ENCODE results near the gene SCIMP.
"Not testable (repeated sequence)": the region's sequence is repeated elsewhere in the genome, so short reads cannot be mapped to it uniquely, and the experiment has no call there.

Gene SCIMP

DNA sequence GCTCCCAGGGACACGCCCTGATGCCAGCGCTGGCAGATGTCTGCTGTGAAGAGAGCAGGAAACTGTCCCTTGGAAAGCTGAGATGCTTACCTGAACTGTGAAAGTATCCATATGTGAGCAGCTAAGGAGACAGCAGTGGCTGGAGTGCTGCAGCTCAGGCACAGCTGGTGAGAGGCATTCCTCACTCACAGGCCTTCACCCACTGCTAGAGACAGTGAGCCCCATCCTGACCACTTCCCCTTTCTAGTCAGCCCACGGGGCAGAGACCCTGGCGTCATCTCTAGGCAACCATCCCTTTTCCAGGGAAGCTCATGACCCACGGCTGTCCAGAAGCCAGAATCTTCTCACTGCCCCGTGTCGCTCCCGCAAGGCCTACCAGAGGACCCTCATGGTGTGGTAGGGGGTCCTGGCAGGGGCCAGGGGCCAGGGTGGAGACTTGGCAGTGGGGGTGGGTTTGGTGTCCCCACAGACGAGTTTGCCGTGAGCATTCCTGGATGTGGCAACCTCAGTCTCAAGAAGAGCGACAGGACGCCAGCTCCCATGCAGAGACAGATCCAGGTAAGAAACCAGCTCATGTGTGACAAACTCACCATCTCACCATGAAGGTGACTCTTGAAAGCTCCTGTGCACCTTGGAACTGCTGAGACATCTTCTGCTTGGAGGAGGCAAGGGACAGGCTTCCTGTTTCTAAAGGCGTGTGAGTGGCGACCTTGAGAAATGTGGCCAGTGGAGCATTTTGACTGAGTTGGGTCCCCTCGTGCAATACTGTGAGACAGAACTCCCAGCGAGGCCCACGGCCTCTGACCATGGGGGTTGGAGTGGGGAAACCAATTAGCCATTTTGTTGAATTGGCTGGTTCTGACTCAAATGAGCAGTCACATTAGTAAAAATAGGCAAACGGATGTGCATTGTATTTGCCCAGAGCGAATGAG is at the start of gene SCIMP:
TSS of gene SCIMP (minus strand) at position 216 of the 932 bp plus-strand sequence. CDS start at position 111, 105 bp downstream.
- DNase-seq = peak; percentile 94

DNA sequence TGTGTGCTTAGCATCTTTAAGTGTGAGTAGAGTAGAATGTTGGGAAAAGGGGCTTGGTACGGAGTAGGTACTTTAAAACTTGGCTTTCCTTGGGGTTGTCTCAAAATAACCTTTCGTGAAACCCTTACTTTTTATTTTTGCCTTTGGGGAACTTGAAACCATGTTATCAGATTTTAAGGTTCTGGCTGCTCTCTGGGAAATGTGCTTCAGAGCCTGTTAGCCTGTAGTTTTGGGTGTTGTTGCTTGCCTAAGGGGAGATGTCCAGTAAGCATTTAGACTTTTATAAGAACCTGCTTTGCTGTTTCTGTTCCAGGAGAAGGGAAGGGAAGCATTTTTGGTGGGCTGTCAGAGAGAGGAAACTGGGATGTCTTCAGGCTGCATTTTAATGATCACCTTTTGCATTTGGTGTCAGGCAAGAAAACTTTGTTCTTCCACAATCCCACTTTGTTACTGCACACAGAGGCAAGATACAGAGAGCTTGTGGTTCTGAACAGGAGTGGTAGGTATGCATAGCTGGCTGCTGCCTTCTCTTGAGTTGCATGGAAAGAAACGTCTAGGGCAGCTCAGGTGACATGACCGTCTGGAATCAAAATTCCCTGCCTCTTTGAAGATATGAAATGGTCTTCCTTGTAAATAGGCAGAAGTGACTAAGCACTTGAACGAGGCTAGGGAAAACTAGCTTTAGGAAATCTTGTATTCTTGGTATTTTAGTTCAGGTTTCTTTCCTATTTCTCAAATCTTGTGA is 49.1 kb upstream of the SCIMP start:
- no peak for DNase-seq

DNA sequence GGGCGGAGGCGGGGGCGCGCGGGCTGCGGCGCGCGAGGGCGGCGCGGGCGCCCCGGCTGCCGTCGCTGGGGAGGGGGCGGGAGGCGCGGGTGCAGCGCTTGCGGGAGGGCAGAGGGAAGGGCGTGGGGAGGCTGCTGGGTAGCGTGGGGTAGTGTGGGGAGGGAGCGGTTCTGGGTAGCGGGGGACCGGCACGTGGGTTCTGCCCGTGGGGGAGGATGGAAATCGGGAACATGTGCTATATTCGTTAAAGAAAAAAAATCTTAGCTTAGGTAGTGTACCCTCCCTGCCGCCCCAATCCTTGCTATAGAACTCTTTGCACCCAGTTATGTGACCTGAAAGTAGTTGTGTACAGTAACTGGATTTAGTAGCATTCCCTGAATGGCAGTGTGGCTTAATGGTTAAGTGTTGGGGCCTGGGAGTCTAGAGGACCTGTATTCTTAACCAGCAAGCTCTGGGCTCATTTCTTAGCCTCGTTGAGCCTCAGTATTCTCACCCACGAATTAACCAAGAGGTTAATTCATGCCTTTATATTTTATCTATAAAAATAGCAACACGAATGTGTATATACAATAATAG is 48.1 kb upstream of the SCIMP start:
- DNase-seq = peak; percentile 7

DNA sequence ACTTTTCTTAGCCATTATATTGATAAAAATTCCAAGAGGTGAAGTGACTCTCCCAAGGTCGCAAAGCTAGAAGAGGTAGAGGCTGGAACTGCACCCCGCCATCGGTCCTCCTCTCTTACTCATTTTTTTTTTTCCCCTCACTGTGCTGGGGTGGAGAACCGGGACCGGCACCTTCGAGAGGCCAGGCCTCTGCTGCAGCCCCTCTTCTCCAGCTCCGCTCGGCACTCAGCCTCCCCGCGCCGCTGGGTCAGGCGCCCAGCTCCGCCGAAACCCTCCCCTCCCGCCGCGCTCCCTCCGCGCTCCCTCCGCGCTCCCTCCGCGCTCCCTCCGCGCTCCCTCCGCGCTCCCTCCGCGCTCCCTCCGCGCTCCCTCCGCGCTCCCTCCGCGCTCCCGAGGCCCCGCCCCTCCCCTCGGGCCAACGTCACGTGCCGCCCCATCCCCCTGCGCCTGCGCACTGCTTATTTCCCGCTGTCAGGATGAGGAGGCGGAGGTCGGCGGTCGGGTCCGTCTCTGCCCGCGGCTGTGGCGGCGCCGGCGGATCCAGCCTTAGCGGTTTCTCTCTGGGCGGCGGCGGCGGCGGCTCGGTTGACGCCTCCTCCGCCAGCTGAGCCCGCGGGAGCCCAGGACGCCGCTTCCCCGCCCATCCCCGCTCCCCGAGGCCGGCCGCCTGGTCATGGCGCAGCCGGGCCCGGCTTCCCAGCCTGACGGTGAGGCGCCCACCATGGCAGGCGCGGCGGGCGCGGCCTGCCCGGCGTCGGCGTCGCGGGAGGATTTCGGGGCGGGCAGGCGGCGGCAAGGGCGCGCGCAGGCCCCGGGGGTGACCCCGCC is 47.4 kb upstream of the SCIMP start, which contains the start of gene RABEP1:
TSS of gene RABEP1 (plus strand) at position 471 of the 828 bp plus-strand sequence. CDS start at position 674, 203 bp downstream.
- DNase-seq = peak; percentile 89

DNA sequence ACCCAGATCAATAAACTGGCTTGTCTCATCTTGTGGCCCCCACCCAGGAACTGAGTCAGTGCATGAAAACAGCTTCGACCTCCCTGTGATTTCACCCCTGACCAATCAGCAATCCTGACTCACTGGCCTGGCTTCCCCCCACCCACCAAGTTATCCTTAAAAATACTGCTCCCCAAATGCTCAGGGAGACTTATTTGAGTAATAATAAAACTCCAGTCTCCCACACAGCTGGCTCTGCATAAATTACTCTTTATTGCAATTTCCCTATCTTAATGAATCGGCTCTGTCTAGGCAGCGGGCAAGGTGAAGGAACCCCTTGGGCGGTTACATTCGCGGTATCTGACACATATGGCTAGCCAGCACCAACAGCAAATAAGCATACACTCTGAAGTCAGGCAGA is 37.7 kb upstream of the SCIMP start:
- no peak for DNase-seq

DNA sequence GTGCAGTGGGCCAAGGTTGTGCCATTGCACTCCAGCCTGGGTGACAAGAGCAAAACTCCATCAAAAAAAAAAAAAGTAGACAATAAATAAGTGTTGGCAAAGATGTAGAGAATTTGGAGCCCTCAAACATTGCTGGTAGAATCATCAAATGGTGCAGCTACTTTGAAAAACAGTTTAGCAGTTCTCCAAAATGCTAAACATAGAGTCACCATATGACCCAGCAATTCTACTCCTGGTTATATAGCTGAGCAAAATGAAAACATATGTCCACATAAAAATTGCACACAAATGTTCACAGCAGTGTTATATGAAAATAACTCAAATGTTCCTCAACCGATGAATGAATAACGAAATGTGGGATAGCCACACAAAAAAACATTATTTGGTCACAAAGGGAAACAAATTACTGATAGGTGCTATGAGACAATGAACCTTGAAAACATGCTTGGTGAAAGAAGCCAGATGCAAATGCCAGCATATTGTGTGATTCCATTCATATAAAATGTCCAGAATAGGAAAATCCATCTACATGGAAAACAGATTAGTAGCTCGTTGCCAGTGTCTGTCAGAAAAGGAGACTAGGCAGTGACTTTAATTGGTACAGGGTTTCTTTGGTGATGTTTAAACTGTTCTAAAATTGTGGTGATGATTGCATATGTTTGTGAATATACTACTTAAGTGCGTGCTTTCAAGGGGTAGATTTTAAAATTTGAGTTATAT is 34.7 kb upstream of the SCIMP start:
- DNase-seq = no peak

DNA sequence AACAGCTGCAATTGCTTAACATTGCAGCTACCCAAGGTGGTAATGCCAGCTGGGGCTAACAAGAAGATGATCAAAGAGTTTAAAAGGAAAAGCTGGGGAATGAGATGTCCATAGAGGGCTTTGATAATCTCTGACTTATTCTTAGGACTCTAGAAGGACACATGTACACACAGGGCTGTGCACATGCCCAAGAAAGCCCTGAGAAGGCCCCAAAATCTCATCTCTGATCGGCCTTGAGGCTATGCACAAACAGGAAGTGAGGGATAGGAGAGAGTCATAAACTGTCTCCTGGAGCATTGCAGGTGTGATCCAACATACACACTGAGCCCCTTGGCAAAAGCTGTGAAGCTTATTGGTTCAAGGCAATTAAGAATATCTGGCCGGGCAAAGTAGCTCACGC is 30.2 kb upstream of the SCIMP start:
- no peak for DNase-seq

DNA sequence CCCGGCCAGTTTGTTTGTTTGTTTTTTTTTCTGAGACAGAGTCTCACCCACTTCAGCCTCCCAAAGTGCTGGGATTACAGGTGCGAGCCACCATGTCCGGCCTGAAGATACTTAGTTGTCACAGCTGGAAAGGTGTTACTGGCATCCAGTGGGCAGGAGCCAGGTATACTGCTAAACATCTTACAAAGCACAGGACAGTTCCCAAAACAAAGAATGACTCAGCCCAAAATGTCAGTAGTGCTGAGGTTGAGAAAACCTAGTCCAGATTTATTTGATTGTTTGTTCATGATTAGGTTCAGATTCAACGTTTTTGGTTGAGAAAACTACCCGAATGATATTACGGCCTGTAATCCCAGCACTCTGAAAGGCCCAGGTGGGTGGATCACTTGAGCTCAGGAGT is 28.8 kb upstream of the SCIMP start:
- DNase-seq = no peak

DNA sequence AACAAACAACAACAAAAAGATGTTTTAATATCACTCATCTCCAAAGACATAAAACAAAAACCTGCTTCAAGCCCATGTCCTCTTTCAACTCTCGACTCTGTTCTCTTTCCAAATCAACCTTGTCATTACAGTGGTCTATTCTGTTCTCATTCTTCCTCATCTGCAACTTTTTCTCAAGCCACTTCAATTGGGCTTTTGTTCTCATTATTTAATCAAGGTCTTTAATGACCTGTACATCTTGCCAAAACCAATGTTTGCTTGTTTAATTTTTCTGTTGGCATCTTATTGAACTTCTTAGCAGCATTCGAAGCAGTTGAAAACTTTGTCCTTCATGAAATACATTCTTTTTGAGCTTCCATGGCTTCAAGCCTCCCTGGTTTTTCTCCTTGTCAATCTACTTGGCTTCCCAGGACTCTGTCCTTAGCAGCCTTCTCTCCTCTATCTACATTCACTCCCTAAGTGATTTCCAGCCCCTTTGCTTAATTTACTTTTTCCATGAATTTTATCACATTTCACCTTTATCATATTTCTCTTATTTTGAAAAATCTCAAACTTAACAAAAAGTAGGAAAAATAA is 27.8 kb upstream of the SCIMP start:
- DNase-seq = no peak

DNA sequence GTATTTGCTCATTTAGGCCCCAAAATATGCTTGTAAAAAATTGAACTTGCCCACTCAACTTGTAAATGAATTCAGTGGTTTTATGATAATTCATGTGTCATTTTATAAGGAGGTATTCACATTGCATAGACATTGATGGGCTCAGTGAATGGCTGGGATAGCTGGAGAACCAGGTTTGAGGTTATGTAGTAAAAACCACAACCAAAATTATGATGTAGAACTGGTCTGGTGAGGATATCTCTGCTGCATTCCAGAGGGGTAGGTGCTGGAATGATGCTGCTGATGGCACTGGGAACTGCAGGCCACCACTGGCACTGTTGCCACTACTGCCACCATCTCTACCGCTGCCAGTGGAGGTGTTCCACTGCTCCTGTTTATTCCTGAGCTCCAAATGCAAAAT is 25.9 kb upstream of the SCIMP start:
- no peak for DNase-seq

DNA sequence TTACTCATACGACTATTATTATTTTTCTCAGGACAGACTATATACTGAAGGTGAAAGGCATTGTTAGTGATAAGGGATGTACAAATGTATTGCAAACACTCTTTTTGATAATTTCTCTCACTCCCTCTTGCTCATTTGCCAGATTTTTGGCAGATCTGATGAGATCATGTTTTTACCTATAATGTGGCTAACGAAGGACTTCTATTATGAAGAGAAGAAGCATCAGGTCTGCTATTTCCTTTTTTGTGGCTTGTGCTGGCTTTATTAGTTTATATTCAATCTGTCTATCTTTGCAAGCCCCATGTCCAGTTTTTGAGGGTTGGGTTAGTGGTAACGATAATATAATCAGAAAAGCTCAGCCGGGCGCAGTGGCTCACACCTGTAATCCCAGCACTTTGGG is 22.5 kb upstream of the SCIMP start:
- no peak for DNase-seq

DNA sequence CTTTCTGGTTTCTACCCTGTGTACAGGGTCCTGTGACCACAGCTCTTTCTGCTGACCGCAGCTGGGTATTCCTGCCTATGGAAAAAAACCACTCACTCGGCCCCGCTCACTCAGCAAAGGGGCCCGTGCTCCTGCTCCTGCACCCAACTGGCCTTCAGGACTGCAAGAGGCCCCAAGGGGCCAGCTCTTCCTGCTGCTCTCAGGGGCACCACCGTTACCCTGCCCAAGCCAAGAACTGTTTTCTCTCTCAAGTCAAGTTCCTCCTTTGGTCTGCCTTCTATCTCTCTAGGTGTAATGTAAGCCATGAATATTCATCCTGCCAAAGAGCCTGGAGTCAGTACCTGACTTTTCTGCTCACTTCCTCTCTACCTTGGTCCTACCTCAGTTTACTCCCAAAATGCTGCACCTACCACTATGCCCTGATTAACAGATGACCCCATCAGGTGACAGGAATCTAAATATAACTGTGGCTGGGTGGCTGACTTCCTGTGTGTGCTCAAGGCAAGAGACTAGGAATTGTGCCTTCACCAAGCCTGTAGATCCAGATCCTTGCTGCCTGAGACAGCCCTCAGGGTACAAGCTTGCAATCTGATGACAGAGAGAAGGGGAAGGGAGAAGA is 20.4 kb upstream of the SCIMP start:
- no peak for DNase-seq

DNA sequence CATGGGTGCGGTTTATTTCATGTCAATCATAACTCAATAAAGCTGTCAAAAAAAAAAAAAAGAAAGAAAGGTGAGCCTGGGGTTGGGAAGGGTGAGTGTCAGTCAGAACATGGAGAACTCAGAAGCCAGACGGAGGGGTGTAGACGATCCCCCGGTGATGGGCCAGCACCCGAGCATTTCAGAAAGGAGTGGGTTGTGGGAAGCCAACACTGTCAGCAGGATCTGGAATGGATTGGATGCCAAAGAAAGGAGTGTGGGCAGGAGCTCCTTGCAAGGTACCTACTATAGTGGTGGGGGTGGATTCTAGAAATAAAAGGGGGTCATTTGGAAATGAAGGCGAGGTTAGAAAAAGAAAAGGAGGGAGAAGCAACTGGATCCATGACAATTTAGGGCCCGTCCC is 19.8 kb upstream of the SCIMP start:
- DNase-seq = no peak

DNA sequence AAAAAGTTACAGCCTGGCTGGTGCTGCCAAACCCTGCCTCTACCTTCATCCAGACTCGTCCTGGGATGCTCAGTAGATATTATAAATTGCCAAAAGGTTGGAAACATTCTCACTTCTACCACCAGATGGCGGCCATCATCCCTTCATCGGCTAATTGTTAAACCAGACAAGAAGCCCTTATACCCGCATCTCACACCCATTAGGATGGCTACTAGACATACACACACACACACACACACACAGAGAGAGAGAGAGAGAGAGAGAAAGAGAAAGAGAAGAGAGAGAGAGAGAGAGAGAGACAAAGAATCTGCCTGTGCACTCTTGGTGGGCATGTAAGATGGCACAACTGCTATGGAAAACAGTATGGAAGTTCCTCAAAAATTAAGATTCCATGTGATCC is 15.0 kb upstream of the SCIMP start:
- DNase-seq = peak; percentile 65

DNA sequence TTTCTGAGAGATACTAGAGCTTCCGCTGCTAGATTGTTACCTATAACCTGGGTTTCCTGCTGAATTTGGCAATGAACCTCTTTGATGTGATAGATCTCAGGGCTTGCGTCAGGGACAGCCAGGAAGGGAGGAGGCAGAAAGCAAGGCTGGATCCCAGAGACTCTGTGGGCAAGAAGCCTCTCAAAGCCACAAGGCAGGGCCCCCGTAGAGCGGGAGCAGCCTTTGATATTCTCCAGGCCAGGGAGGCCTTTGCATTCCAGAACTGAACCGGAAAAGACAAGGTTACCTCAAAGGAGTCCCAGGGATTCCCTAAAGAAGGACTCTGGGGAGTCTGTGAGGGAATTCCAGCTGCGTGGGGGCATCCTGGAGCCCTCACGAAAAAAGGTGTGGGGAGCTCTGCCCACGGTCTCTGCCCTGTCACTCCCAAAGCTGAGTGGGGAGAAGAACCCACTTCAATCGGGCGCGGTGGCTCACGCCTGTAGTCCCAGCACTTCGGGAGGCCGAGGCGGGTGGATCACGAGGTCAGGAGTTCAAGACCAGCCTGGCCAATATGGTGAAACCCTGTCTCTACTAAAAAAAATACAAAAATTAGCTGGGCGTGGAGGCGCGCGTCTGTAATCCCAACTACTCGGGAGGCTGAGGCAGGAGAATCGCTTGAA is 14.3 kb upstream of the SCIMP start:
- no peak for DNase-seq

DNA sequence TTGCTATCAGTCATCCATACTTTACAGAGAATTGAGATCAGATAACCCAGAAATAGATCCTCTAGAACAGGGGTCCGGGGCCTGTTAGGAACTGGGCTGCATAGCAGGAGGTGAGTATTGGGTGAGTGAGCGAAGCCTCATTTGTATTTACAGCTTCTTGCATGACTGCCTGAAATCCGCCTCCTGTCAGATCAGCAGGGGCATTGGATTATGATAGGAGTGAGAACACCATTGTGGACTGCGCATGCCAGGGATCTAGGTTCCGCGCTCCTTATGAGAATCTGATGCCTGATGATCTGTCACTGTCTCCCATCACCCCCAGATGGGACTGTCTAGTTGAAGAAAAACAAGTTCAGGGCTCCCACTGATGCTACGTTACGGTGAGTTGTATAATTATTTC is 13.0 kb upstream of the SCIMP start:
- DNase-seq = no peak

DNA sequence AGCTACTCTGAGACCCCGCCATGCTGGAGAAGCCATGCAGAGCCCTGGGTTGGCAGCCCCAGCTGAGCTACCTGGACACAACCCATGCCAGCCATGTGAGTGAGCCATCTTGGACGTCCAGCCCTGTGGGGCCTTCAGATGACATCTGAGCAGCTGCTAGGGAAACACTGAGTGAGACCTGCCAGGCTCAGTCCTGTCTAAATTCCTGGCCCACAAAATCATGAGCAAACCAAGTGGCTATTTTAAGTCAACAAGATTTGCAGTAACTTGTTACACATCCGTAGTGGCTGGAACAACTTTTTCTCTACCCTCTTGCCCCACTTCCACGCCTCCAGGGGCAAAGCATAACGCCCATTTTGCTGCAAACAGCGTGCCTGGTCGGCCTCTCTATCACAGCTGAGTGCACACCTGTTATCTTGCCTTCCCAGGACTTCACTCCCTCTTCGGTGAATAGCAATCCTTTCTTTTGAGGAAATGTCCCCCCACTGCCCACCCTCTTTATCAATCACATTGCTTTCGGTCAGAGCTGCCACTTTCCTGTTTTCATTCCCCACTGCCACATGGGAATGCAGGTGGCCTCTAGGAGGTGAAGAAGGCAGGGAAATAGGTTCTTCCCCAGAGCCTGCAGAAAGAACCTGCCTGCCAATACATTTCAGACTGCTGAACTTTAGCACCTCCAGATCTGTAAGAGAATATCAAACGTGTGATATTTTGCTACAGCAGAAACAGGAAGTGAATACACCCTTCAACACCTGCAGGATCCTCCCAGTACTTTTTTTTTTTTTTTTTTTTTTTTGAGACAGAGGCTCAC is 7.4 kb upstream of the SCIMP start:
- DNase-seq = no peak

DNA sequence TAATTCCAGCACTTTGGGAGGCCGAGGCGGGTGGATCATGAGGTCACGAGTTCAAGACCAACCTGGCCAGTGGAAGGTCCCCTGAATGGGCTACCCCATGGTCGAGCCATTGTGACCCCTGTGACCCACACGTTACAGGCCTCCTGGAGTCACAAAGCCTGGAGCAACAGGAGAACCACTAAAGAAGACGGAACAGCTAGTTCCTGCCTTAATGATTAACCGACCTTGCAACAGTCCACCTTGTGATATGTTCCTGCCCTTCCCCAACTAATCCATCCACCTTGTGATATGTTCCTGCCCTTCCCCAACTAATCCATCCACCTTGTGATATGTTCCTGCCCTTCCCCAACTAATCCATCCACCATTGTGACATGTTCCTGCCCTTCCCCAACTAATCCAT is 5.1 kb upstream of the SCIMP start:
- not testable (repeated sequence) for DNase-seq

DNA sequence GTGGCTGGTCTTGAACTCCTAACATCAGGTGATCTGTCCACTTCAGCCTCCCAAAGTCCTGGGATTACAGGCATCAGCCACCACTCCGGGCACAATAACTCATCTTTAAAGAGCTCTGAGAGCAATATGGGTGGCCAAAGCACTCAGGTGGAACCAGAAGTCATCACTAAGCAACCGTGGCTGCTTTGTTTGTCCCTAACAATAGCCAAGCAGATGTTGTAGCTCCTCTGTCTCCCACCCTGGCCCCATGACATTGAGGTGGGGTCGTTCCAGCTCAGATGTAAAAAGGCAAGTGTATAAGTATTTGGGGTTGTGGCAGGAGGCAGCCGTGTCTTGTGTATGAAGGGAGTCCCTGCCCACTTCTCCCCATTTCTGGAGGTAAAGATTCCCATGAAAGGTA is 3.7 kb upstream of the SCIMP start:
- DNase-seq = no peak

DNA sequence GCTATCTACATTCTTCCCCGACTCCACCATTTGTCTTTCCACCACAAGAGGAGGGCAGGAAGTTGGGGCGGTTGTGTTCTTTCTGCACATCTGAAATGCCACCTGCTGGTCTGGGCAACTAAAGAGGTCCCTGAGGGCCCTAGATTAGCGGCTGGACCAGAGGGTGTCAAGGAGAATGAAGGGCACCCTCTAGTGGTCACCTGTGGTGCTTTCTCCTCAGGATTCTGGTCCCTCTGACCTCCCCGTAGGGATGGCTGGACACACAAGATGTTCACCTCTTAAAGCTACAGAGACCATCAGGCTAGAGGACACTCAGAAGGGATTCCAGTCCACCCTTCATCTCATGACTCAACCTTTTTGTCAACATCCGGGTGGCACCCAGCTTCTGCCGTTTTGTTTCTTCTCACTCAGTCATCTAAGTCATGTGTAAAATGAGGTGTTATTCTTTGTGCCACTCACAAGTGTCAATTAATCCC is 2.9 kb upstream of the SCIMP start:
- peak; percentile 84 for DNase-seq

All from inflammatory macrophage treated with lipopolysaccharide for 4 hours (primary cell).